C4-2B (cell line): Measurements from ENCODE around the gene SMO.

ENCODE experiments used
- CTCF ChIP-seq: fragments of 450-650 bp; conservative IDR thresholded peaks from 2 replicates; pipeline ENCODE4 v1.5.1; 2017; ENCODE audit warnings: mild to moderate bottlenecking
- ZFX ChIP-seq: fragments of 450-650 bp; IDR thresholded peaks from 2 replicates; pipeline ENCODE4 v1.6.1; 2017

DNA sequence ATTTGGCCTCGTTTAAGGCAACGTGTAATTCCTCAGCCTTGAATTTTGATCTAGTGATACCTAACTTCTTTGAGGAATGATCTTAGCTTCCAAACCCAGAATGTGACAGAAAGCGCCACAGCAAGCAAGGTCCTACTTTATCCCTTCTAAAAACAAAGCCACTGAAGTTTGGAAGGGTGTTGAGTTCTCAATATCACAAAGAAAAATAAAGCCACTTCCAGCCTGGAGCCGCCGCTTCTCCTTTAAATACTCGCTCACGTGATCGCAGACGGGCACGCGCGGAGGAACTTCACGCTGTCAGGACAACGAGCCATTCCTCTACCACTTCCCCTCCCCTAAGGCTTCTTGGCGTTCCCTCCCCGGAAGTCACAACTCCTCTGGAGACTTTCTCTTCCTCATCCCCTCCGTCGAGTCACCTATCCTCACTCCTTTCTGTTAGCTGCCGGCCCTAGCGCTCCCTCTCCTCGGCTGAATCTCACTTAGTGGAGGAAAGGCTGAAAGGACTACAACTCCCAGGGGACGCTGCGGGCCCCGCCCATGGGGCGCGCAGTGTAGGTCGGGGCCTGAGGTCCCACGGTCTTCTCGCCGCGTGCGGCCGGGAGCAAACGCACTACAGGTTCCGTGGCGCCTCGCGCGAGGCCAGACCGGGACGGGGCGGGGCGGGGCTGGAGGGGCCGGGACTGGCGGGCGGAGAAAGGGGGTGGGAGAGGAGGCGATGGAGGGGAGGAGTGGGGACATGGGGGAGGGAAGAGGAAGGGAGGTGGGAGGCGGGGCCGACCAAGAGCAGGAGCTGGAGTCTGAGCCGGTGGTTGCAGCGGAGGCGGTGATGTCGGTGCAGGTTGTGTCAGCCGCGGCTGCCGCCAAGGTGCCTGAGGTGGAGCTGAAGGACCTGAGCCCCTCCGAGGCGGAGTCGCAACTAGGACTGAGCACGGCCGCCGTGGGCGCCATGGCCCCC, 36.1 kb downstream of the SMO start, which contains the start of gene AHCYL2:
- no peak for TF ChIP-seq CTCF
- no peak for TF ChIP-seq ZFX
